ENCODE measurements around the gene WDR90.

WDR90 gene

DNA sequence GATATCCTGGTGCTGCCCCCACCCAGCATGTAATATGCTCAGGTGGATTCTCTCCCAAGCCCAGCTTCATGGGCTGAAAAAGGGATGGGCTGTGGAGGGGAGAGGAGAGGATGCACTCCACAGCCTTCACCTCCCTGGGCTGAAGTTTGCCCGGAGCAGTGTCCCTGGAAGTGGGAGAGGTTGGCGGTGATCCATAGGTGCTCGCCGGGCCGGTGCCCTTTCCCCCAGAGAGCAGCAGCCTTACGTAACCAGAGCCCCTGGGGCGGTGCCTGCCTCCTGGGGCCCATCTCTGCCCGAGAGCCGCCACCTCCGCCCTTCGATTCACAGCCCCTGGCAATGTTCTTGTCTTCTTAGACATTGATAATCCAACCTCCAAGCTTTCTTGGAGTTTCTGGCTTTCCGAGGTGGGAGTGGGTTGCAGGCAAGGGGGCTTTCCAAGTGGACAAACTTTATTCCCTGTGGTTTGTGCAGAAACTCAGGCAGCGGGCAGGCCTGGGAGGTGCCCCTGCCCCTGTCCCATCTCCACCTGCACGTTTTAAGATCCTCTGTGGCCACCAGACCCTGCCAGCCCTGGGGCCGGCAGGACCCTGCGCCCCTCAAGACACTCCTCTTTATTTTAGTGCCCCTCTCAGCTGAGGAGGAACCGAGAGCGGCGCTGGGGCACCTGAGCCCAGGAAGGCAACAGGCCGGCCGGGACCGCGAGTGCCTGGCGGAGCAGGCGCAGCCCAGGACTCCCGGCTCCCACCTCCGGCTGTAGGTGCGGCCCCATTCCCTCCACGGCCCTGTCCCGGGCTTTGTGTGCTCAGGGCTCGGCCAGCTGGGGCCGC lies 3.1 kb upstream of the WDR90 start:
- Histone ChIP-seq H3K9me3 (ENCODE audit: control insufficient read depth, insufficient read depth, low read depth, low read length) (no peaks in the 10 kb centered on the region), H3K36me3 (ENCODE audit: control insufficient read depth in 2 of 2, insufficient read depth in 1 of 2, low read length in 2 of 2) (peaks cover 0 to 7% of the 10 kb centered on the region in 2 experiments; a peak in 2 of 3 replicates), H3K4me1 (ENCODE audit: control insufficient read depth, insufficient read depth, low read length) (peaks cover 9% of the 10 kb centered on the region; the same call in 1 of the 2 replicates), H3K4me3 (ENCODE audit: low read depth, low read length) (no peak overlapping the region), H3K27ac (ENCODE audit: extremely low read depth, low read depth, low read length) (peak overlapping the region; percentile 31; the same call in 1 of the 2 replicates)
- POLR2A ChIA-PET: interaction anchor here (1.5 kb wide), 1 partner anchor 9 kb away, joined by 3 read pairs; no protein-coding TSS in a partner anchor
- CTCF ChIA-PET: no interaction called here
- TF ChIP-seq SP3 (tag by site-specific recombination; IDR thresholded peaks at IDR 0.05) (no peak), EGR2 (tag by site-specific recombination; IDR thresholded peaks at IDR 0.05; ENCODE audit: low read depth) (no peak), ZNF76 (tag by site-specific recombination; IDR thresholded peaks at IDR 0.05; ENCODE audit: borderline replicate concordance, low read depth) (no peak), ZNF394 (tag by site-specific recombination; IDR thresholded peaks at IDR 0.05; ENCODE audit: borderline replicate concordance) (no peak), HOXD13 (CRISPR knock-in tag; IDR thresholded peaks at IDR 0.05; ENCODE audit: borderline replicate concordance) (no peak), ZIC2 (tag by site-specific recombination; IDR thresholded peaks at IDR 0.05) (peak; percentile 68), SP7 (tag by site-specific recombination; IDR thresholded peaks at IDR 0.05) (0 out of 2 replicates have a peak, but pooled peaks have one; percentile 19), REPIN1 (tag by site-specific recombination; IDR thresholded peaks at IDR 0.05; ENCODE audit: low read depth) (no peak), ZNF366 (tag by site-specific recombination; conservative IDR thresholded peaks at IDR 0.05) (peak; percentile 47), GLIS1 (tag by site-specific recombination; IDR thresholded peaks at IDR 0.05) (peak; percentile 46; the same call in 1 of the 2 replicates), ZNF221 (tag by site-specific recombination; IDR thresholded peaks at IDR 0.05; ENCODE audit: borderline replicate concordance) (no peak), ZFP69B (tag by site-specific recombination; IDR thresholded peaks at IDR 0.05) (peak; percentile 48; the same call in 1 of the 2 replicates), ZNF423 (tag by site-specific recombination; IDR thresholded peaks at IDR 0.05) (peak; percentile 91), ZNF202 (tag by site-specific recombination; IDR thresholded peaks at IDR 0.05; ENCODE audit: borderline replicate concordance) (no peak), ZNF549 (tag by site-specific recombination; IDR thresholded peaks at IDR 0.05) (no peak), ZBTB17 (tag by site-specific recombination; IDR thresholded peaks at IDR 0.05) (peak; percentile 74), IKZF3 (tag by site-specific recombination; IDR thresholded peaks at IDR 0.05) (peak; percentile 48; the same call in 1 of the 2 replicates), ZSCAN16 (tag by site-specific recombination; IDR thresholded peaks at IDR 0.05) (no peak), SETDB1 (IDR thresholded peaks at IDR 0.05; ENCODE audit: insufficient read length, low read length) (no peak)
- TF ChIP-seq, protein P1, sequence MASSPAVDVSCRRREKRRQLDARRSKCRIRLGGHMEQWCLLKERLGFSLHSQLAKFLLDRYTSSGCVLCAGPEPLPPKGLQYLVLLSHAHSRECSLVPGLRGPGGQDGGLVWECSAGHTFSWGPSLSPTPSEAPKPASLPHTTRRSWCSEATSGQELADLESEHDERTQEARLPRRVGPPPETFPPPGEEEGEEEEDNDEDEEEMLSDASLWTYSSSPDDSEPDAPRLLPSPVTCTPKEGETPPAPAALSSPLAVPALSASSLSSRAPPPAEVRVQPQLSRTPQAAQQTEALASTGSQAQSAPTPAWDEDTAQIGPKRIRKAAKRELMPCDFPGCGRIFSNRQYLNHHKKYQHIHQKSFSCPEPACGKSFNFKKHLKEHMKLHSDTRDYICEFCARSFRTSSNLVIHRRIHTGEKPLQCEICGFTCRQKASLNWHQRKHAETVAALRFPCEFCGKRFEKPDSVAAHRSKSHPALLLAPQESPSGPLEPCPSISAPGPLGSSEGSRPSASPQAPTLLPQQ (tag by site-specific recombination; IDR thresholded peaks at IDR 0.05): 0 out of 2 replicates have a peak, but pooled peaks have one; percentile 57
- TF ChIP-seq, protein P2, sequence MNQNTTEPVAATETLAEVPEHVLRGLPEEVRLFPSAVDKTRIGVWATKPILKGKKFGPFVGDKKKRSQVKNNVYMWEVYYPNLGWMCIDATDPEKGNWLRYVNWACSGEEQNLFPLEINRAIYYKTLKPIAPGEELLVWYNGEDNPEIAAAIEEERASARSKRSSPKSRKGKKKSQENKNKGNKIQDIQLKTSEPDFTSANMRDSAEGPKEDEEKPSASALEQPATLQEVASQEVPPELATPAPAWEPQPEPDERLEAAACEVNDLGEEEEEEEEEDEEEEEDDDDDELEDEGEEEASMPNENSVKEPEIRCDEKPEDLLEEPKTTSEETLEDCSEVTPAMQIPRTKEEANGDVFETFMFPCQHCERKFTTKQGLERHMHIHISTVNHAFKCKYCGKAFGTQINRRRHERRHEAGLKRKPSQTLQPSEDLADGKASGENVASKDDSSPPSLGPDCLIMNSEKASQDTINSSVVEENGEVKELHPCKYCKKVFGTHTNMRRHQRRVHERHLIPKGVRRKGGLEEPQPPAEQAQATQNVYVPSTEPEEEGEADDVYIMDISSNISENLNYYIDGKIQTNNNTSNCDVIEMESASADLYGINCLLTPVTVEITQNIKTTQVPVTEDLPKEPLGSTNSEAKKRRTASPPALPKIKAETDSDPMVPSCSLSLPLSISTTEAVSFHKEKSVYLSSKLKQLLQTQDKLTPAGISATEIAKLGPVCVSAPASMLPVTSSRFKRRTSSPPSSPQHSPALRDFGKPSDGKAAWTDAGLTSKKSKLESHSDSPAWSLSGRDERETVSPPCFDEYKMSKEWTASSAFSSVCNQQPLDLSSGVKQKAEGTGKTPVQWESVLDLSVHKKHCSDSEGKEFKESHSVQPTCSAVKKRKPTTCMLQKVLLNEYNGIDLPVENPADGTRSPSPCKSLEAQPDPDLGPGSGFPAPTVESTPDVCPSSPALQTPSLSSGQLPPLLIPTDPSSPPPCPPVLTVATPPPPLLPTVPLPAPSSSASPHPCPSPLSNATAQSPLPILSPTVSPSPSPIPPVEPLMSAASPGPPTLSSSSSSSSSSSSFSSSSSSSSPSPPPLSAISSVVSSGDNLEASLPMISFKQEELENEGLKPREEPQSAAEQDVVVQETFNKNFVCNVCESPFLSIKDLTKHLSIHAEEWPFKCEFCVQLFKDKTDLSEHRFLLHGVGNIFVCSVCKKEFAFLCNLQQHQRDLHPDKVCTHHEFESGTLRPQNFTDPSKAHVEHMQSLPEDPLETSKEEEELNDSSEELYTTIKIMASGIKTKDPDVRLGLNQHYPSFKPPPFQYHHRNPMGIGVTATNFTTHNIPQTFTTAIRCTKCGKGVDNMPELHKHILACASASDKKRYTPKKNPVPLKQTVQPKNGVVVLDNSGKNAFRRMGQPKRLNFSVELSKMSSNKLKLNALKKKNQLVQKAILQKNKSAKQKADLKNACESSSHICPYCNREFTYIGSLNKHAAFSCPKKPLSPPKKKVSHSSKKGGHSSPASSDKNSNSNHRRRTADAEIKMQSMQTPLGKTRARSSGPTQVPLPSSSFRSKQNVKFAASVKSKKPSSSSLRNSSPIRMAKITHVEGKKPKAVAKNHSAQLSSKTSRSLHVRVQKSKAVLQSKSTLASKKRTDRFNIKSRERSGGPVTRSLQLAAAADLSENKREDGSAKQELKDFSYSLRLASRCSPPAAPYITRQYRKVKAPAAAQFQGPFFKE (tag by site-specific recombination; IDR thresholded peaks at IDR 0.05; ENCODE audit: borderline replicate concordance): no peak
- TF ChIP-seq, protein P3, sequence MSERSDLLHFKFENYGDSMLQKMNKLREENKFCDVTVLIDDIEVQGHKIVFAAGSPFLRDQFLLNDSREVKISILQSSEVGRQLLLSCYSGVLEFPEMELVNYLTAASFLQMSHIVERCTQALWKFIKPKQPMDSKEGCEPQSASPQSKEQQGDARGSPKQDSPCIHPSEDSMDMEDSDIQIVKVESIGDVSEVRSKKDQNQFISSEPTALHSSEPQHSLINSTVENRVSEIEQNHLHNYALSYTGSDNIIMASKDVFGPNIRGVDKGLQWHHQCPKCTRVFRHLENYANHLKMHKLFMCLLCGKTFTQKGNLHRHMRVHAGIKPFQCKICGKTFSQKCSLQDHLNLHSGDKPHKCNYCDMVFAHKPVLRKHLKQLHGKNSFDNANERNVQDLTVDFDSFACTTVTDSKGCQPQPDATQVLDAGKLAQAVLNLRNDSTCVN (tag by site-specific recombination; optimal IDR thresholded peaks at IDR 0.05): no peak
- TF ChIP-seq, protein P4, sequence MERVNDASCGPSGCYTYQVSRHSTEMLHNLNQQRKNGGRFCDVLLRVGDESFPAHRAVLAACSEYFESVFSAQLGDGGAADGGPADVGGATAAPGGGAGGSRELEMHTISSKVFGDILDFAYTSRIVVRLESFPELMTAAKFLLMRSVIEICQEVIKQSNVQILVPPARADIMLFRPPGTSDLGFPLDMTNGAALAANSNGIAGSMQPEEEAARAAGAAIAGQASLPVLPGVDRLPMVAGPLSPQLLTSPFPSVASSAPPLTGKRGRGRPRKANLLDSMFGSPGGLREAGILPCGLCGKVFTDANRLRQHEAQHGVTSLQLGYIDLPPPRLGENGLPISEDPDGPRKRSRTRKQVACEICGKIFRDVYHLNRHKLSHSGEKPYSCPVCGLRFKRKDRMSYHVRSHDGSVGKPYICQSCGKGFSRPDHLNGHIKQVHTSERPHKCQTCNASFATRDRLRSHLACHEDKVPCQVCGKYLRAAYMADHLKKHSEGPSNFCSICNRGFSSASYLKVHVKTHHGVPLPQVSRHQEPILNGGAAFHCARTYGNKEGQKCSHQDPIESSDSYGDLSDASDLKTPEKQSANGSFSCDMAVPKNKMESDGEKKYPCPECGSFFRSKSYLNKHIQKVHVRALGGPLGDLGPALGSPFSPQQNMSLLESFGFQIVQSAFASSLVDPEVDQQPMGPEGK (tag by site-specific recombination; IDR thresholded peaks at IDR 0.05): peak; percentile 68; the same call in 1 of the 2 replicates
- TF ChIP-seq, protein P5, sequence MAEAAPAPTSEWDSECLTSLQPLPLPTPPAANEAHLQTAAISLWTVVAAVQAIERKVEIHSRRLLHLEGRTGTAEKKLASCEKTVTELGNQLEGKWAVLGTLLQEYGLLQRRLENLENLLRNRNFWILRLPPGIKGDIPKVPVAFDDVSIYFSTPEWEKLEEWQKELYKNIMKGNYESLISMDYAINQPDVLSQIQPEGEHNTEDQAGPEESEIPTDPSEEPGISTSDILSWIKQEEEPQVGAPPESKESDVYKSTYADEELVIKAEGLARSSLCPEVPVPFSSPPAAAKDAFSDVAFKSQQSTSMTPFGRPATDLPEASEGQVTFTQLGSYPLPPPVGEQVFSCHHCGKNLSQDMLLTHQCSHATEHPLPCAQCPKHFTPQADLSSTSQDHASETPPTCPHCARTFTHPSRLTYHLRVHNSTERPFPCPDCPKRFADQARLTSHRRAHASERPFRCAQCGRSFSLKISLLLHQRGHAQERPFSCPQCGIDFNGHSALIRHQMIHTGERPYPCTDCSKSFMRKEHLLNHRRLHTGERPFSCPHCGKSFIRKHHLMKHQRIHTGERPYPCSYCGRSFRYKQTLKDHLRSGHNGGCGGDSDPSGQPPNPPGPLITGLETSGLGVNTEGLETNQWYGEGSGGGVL (tag by site-specific recombination; IDR thresholded peaks at IDR 0.05): 0 out of 2 replicates have a peak, but pooled peaks have one; percentile 29

Data from HEK293 (cell line).